ENCODE results near the gene SLC5A8. TPM values are rescaled to one million over a fixed set of nuclear protein-coding genes. Genes with fewer than 3 reads are reported as not detected.

Gene SLC5A8
- total RNA-seq, 2 experiments from 2014 or later = not detected

DNA sequence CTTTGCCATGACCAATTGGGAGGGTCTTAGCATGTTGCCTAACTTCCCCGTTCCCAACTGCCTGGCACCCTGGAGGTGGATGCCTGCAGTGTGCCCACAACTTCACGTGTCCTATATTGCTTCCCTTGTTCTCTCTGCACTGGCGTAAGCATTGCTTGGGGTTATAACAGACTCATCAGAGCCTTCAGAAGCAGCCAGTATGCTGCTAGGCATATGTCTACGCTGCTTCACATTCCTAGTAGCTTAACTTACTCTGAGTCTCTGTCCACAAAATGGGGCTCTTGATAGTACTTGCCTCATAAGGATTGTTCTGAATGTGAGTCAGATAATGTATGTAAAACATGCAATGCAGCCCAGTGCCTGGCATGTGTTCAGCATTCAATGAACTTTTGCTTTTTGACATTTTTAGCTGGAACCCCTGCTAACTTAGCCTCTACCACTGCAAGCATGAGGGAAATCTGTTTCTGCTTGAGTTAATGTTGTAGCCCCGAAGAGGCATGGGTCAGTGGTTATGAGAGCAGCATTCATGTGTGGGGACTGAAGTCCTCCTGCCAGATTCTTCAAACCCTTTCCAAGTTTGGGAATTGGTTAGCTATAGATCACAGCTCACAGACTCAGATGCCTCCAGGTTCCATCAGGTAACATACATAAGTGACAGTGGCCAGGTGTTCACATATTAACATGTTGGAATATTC is 2.8 kb downstream of the SLC5A8 start:
- CTCF ChIA-PET = no interaction called here
- no peaks in the 10 kb centered on the region for H3K36me3 Mint-ChIP-seq (ENCODE audit: low read depth)
- peaks cover 23% of the 10 kb centered on the region for H3K27me3 Mint-ChIP-seq (ENCODE audit: low read depth)
- H3K27ac Mint-ChIP-seq = no peak overlapping the region
- H3K9me3 Mint-ChIP-seq (ENCODE audit: insufficient read depth) = no peaks in the 10 kb centered on the region
- DNase-seq = no peak
- POLR2A ChIA-PET = interaction anchor here (0.7 kb wide), 1 partner anchor 19 kb away, joined by 3 read pairs; no protein-coding TSS in a partner anchor
- H3K4me1 Mint-ChIP-seq (ENCODE audit: low read depth) = no peaks in the 10 kb centered on the region
- no peak for ATAC-seq
- no peak overlapping the region for H3K4me3 Mint-ChIP-seq

DNA sequence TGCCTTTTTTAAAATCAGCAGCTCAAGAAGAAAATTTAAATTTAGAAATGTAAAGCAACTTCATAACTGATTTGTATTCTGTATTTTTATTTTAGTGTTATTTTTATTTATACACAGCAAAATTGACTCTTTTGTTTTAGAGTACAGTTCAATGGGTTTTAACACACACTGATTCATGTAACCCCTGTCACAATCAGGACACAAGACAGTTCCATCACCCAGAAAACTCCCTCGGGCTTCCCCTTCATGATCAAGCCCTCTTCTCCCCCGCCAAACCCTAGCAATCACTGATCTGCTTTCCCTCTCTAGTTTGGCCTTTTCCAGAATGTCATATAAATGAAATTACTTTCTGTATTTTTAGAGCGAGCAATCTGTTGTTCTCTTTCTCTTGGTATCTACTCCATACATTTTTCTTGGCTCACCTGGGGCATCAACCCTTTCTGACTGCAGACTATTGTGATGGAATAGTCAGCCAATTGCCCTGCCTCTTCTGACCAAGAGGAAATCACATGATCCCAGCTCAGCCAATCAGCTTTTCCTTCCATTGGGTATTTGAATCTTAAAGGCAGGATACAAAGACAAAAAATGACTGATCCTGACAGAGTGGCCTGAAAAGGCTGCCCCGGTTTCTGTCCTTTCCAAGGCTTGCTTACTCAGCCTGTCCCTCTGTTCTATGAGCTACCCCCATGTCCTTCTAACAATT is 5.3 kb downstream of the SLC5A8 start:
- Mint-ChIP-seq H3K4me3 (no peak overlapping the region), H3K4me1 (ENCODE audit: low read depth) (no peaks in the 10 kb centered on the region), H3K27me3 (ENCODE audit: low read depth) (peaks cover 13% of the 10 kb centered on the region), H3K9me3 (ENCODE audit: insufficient read depth) (no peaks in the 10 kb centered on the region), H3K36me3 (ENCODE audit: low read depth) (no peaks in the 10 kb centered on the region), H3K27ac (no peak overlapping the region)
- POLR2A ChIA-PET = no interaction called here
- DNase-seq (no peak), ATAC-seq (no peak)
- CTCF ChIA-PET = no interaction called here

DNA sequence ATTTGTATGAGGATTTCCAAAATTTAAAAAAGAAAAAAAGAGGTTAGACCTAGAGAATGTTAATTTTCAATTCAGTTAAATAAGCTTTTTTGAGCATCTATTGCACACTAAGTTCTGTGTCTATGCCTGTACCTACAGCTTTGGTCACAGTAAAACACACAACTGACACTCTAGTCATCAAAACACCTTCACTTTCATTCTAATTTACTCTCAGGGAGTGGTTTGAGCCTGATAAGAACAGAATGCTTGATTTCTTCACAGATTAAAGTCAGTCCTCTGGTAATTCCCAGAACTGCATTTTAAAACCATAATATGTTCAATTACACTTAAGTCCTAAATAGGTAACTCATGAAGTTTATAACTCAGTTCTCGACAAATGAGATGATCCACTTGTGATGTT is 9.2 kb downstream of the SLC5A8 start:
- no peak overlapping the region for H3K4me3 Mint-ChIP-seq
- DNase-seq (no peak), ATAC-seq (no peak)
- H3K27me3 Mint-ChIP-seq (ENCODE audit: low read depth) = peaks cover 6% of the 10 kb centered on the region
- POLR2A ChIA-PET = no interaction called here
- CTCF ChIA-PET = no interaction called here
- H3K4me1 Mint-ChIP-seq (ENCODE audit: low read depth) = no peaks in the 10 kb centered on the region
- no peak overlapping the region for H3K27ac Mint-ChIP-seq
- H3K9me3 Mint-ChIP-seq (ENCODE audit: insufficient read depth) = no peaks in the 10 kb centered on the region
- H3K36me3 Mint-ChIP-seq (ENCODE audit: low read depth) = no peaks in the 10 kb centered on the region

DNA sequence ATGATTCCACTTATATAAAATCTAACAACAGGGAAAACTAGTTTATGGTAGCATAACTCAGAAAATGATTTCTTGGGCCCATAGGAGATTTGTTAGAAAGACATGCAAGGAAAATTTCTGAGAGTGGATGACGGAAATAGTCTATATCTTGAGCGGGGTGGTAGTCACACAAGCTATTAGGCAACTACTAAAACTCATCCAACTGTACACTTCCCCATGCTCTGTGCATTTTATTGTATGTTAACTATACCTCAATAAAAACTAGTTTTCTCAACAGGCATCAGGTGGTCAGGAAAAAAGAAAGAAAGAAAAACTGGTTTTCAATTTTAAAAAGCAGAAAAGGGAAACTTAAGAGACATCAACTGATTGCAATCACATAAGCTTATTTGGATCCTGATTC is 9.9 kb downstream of the SLC5A8 start:
- Mint-ChIP-seq H3K27me3 (ENCODE audit: low read depth) (peaks cover 6% of the 10 kb centered on the region), H3K4me1 (ENCODE audit: low read depth) (no peaks in the 10 kb centered on the region), H3K36me3 (ENCODE audit: low read depth) (no peaks in the 10 kb centered on the region), H3K27ac (no peak overlapping the region), H3K9me3 (ENCODE audit: insufficient read depth) (no peaks in the 10 kb centered on the region), H3K4me3 (no peak overlapping the region)
- ATAC-seq (no peak), DNase-seq (no peak)
- POLR2A ChIA-PET = no interaction called here
- CTCF ChIA-PET = no interaction called here

DNA sequence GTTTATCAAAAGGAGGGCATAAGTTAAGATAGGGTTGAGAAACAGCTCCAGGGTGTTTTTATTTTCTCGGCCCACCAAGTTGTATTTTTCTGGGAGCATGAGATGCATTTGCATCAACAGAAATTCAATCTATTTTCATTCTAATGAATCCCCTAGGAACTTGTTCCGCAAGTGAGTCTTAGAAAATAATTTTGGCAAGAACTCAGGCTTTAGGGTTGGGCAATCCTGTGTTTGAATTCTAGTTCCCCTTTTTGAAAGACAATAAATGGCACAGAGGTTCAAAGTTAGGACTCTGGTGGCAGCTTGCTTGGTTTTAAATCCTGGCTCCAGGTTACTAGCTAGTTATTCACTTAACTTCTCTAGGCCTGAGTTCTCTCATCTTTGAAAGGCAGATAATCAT is 23.7 kb downstream of the SLC5A8 start:
- Mint-ChIP-seq H3K27ac (no peak overlapping the region), H3K4me1 (ENCODE audit: low read depth) (no peaks in the 10 kb centered on the region), H3K4me3 (no peak overlapping the region), H3K27me3 (ENCODE audit: low read depth) (no peaks in the 10 kb centered on the region), H3K36me3 (ENCODE audit: low read depth) (no peaks in the 10 kb centered on the region), H3K9me3 (ENCODE audit: insufficient read depth) (no peaks in the 10 kb centered on the region)
- CTCF ChIA-PET = no interaction called here
- POLR2A ChIA-PET = no interaction called here
- DNase-seq (no peak), ATAC-seq (no peak)

DNA sequence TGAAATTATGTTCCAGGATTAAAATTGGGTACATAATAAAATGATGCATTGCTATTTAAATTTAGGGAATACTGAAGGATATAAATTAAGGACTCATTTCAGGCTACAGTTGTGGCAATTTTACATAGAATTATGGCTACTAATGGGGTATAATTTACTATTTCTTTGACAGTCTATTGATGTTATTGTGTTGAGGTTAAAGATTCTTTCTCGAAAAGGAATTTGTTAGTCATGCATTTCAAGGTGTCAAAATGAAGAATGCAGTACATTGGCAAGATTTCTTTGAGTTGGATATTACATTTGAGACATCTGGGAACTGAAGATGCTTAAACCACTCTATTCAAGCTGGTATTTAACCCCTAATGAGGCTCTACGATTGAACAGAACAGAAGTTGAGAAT is 28.3 kb downstream of the SLC5A8 start:
- H3K4me3 Mint-ChIP-seq = no peak overlapping the region
- ATAC-seq = no peak
- no peaks in the 10 kb centered on the region for H3K36me3 Mint-ChIP-seq (ENCODE audit: low read depth)
- no peak overlapping the region for H3K27ac Mint-ChIP-seq
- H3K9me3 Mint-ChIP-seq (ENCODE audit: insufficient read depth) = no peaks in the 10 kb centered on the region
- POLR2A ChIA-PET = no interaction called here
- no peaks in the 10 kb centered on the region for H3K27me3 Mint-ChIP-seq (ENCODE audit: low read depth)
- H3K4me1 Mint-ChIP-seq (ENCODE audit: low read depth) = no peaks in the 10 kb centered on the region
- DNase-seq = no peak
- CTCF ChIA-PET = no interaction called here

DNA sequence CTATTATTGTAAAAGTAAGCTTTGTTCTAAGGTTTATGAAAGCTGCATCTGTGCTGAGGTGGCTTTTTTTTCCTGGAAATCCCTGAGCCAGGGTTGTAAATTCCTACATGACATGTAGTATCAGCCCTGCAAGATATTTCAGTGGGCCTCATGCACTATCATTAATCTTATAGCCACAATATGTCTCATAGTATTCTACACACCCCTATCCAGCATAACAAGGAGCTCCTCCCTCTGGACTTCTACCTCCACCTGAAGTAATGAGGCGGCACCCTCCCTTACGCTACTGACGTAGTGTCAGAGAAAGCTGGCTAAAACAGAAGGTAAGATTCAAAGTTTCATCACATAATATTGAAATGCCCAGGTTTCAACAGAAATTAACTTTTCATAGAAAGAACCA is 35.5 kb downstream of the SLC5A8 start:
- peaks cover 4% of the 10 kb centered on the region for H3K27me3 Mint-ChIP-seq (ENCODE audit: low read depth)
- no peak overlapping the region for H3K27ac Mint-ChIP-seq
- CTCF ChIA-PET = no interaction called here
- H3K4me3 Mint-ChIP-seq = no peak overlapping the region
- POLR2A ChIA-PET = no interaction called here
- ATAC-seq (no peak), DNase-seq (no peak)
- H3K4me1 Mint-ChIP-seq (ENCODE audit: low read depth) = no peaks in the 10 kb centered on the region
- no peaks in the 10 kb centered on the region for H3K9me3 Mint-ChIP-seq (ENCODE audit: insufficient read depth)
- H3K36me3 Mint-ChIP-seq (ENCODE audit: low read depth) = no peaks in the 10 kb centered on the region

DNA sequence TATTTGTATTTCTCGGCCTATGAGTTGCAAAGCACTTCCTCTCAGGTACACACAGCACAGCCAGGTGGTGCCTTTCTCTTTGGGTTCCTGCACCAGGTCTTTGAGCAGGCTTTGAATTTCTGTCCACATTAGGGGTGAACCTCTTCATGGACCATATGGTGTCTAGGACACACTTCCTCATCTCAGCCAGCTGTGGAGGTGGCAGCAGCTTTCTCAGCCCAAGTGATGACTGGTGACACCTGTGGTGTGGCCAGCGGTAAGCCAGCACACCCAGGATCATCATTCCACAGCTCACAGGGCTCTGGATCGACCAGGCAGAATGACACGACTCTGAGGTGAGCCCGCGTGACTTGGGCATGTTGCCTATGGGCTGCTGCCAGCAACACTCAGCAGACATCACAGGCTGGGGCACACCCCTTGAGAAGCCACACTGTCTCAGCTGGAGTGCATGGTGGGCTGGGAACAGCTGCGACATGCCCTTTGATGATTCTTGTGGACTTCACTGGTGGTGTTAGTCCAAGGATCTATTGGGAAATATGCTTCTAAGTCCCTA is 36.8 kb downstream of the SLC5A8 start:
- CTCF ChIA-PET = no interaction called here
- ATAC-seq (no peak), DNase-seq (no peak)
- no peak overlapping the region for H3K4me3 Mint-ChIP-seq
- H3K27ac Mint-ChIP-seq = no peak overlapping the region
- POLR2A ChIA-PET = no interaction called here
- peaks cover 4% of the 10 kb centered on the region for H3K27me3 Mint-ChIP-seq (ENCODE audit: low read depth)
- H3K9me3 Mint-ChIP-seq (ENCODE audit: insufficient read depth) = no peaks in the 10 kb centered on the region
- no peaks in the 10 kb centered on the region for H3K36me3 Mint-ChIP-seq (ENCODE audit: low read depth)
- no peaks in the 10 kb centered on the region for H3K4me1 Mint-ChIP-seq (ENCODE audit: low read depth)

DNA sequence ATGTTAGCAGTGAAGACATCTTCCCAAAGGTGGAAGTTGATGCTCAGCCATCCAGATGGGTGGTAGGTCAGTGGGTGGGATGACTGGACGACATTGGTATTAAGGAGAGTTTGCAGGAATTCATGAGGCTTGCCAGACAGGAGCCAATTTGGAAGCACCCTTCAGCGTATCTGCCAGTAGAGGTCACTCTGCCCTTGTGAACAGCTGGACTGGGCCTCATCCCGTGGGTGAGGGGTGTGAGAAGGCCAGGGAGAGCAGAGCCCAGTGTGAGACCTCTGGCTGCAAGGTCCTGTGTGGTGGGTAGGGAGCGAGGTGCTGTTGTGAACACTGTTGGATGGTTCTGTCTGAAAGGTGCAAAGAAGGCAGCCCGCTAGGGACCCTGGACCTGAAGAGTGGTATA is 37.7 kb downstream of the SLC5A8 start:
- DNase-seq (no peak), ATAC-seq (no peak)
- no peaks in the 10 kb centered on the region for H3K9me3 Mint-ChIP-seq (ENCODE audit: insufficient read depth)
- H3K27me3 Mint-ChIP-seq (ENCODE audit: low read depth) = peaks cover 4% of the 10 kb centered on the region
- no peaks in the 10 kb centered on the region for H3K4me1 Mint-ChIP-seq (ENCODE audit: low read depth)
- POLR2A ChIA-PET = no interaction called here
- H3K27ac Mint-ChIP-seq = no peak overlapping the region
- CTCF ChIA-PET = no interaction called here
- no peak overlapping the region for H3K4me3 Mint-ChIP-seq
- no peaks in the 10 kb centered on the region for H3K36me3 Mint-ChIP-seq (ENCODE audit: low read depth)

DNA sequence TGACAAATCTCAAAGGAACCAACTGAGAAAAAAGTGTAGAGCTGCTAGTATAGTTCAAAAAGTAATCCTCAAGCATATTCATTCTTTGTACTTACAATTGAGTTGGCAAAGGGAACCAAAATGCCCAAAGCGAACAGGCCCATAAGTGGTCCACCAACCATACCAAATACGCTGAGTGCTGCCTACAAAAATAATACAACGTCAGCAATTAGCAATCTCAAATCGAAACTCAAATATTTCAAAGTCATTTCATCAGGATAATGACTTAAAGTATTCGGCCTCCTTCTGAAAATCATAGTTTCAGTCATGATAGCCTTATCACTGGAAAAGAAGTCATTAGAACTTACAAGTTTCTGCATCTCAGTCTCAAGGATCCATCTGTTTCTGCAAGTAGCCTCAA is 42.0 kb downstream of the SLC5A8 start:
- H3K36me3 Mint-ChIP-seq (ENCODE audit: low read depth) = no peaks in the 10 kb centered on the region
- no peak overlapping the region for H3K27ac Mint-ChIP-seq
- no peaks in the 10 kb centered on the region for H3K9me3 Mint-ChIP-seq (ENCODE audit: insufficient read depth)
- H3K4me3 Mint-ChIP-seq = no peak overlapping the region
- H3K27me3 Mint-ChIP-seq (ENCODE audit: low read depth) = no peaks in the 10 kb centered on the region
- no peaks in the 10 kb centered on the region for H3K4me1 Mint-ChIP-seq (ENCODE audit: low read depth)
- ATAC-seq (no peak), DNase-seq (no peak)
- POLR2A ChIA-PET = no interaction called here
- CTCF ChIA-PET = no interaction called here

DNA sequence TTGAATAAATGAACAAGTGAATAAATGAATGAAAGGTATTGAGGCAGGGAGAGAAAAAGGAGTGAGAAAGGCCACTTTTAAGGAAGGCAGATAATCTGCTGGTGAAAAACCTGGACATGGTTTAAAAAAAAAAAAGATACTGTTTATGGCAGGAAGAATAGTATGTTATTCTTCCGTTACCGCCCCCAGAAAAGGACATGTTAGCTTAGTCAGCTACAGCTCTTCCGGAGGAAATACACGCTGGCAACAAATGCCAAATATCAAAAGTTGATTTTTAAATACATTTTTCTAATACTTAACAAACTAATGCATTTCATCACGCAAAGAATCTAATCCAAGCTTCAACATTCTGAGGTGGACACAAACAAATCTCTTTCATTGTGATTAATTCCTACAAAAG is 43.2 kb downstream of the SLC5A8 start:
- no peak for ATAC-seq
- no peak overlapping the region for H3K4me3 Mint-ChIP-seq

DNA sequence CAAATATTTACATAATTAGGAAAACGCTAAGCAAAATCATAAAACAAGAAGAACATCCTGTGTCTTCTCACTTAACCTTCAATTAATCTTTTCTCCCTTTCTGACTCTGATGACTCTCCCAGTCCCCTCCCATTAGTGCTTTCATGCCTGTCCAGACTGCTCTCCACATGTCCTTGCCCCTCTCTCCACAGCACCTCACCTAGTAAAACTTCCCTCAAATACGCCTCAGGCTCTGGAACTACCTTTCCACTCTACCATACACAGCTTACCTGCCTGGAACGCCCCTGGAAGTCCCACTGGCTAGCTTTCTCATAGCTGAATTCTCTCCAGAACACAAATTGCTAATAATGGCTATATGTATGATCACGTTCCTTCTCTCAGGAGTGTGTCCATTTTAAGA is 44.7 kb downstream of the SLC5A8 start:
- POLR2A ChIA-PET = no interaction called here
- H3K4me1 Mint-ChIP-seq (ENCODE audit: low read depth) = no peaks in the 10 kb centered on the region
- H3K27ac Mint-ChIP-seq = no peak overlapping the region
- H3K27me3 Mint-ChIP-seq (ENCODE audit: low read depth) = no peaks in the 10 kb centered on the region
- H3K36me3 Mint-ChIP-seq (ENCODE audit: low read depth) = no peaks in the 10 kb centered on the region
- ATAC-seq (no peak), DNase-seq (no peak)
- no peak overlapping the region for H3K4me3 Mint-ChIP-seq
- CTCF ChIA-PET = no interaction called here
- H3K9me3 Mint-ChIP-seq (ENCODE audit: insufficient read depth) = no peaks in the 10 kb centered on the region

More for the DNA sequence above, 43.2 kb downstream of the SLC5A8 start:
- CTCF ChIA-PET = no interaction called here
- Mint-ChIP-seq H3K36me3 (ENCODE audit: low read depth) (no peaks in the 10 kb centered on the region), H3K9me3 (ENCODE audit: insufficient read depth) (no peaks in the 10 kb centered on the region), H3K27me3 (ENCODE audit: low read depth) (no peaks in the 10 kb centered on the region), H3K4me1 (ENCODE audit: low read depth) (no peaks in the 10 kb centered on the region), H3K27ac (no peak overlapping the region)
- no peak for DNase-seq
- POLR2A ChIA-PET = no interaction called here
